Measurements from ENCODE around the gene MRPL1.

MRPL1 gene

DNA sequence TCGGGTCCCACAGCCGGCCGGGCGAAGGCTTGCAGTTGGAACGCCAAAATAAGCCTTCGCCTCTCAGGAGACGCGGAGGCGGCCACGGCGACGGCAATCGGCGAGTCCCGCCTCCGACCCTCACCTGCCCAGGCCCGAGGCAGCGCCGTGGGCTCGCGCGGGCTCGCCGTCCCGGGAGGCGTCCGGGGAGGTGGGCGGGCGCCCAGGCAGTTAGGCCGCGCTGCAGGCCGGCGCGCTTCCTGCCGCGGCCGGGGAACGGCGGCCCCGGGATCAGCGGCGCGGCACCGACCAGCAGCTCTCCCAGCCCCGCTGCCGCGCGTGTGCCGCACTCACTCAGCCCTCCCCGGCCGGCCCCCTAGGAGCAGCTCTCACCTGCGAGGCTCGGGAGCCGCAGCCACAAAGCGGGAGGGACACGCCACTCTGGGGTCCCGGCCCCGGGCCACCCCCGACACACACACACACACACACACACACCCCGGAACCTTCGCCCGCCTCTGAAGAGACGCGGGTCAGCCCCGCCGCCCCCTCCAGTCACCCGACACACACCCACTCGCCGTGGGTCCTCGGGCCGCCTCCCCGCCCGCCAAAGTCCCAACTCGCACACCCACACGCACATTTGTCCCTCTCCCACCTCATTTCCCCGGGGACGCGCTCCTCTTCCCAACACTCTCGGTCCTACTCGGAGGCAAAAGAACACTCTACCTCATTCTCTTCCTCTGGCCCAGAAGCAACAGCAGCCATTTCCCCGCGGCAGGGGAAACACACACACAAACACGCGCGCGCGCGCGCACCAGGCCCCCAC, 43.8 kb upstream of the MRPL1 start, which contains the start of gene CNOT6L (continued):
- peak; percentile 13; the same call in 1 of the 2 replicates for TF ChIP-seq GLI4 (tag by site-specific recombination; IDR thresholded peaks at IDR 0.05)
- TF ChIP-seq, protein P1, sequence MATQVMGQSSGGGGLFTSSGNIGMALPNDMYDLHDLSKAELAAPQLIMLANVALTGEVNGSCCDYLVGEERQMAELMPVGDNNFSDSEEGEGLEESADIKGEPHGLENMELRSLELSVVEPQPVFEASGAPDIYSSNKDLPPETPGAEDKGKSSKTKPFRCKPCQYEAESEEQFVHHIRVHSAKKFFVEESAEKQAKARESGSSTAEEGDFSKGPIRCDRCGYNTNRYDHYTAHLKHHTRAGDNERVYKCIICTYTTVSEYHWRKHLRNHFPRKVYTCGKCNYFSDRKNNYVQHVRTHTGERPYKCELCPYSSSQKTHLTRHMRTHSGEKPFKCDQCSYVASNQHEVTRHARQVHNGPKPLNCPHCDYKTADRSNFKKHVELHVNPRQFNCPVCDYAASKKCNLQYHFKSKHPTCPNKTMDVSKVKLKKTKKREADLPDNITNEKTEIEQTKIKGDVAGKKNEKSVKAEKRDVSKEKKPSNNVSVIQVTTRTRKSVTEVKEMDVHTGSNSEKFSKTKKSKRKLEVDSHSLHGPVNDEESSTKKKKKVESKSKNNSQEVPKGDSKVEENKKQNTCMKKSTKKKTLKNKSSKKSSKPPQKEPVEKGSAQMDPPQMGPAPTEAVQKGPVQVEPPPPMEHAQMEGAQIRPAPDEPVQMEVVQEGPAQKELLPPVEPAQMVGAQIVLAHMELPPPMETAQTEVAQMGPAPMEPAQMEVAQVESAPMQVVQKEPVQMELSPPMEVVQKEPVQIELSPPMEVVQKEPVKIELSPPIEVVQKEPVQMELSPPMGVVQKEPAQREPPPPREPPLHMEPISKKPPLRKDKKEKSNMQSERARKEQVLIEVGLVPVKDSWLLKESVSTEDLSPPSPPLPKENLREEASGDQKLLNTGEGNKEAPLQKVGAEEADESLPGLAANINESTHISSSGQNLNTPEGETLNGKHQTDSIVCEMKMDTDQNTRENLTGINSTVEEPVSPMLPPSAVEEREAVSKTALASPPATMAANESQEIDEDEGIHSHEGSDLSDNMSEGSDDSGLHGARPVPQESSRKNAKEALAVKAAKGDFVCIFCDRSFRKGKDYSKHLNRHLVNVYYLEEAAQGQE (tag by site-specific recombination; IDR thresholded peaks at IDR 0.05), result 0 out of 2 replicates have a peak, but pooled peaks have one; percentile 16
- peak; percentile 3; the same call in 1 of the 2 replicates for TF ChIP-seq CTCF (tag by site-specific recombination; IDR thresholded peaks at IDR 0.05)
- TF ChIP-seq ZNF777 (tag by site-specific recombination; IDR thresholded peaks at IDR 0.05; ENCODE audit: borderline replicate concordance), result peak; percentile 51; the same call in 1 of the 2 replicates
- TF ChIP-seq KLF9 (tag by site-specific recombination; IDR thresholded peaks at IDR 0.05; ENCODE audit: low read depth), result peak; percentile 78
- no peak for TF ChIP-seq BCL6B (tag by site-specific recombination; IDR thresholded peaks at IDR 0.05)
- TF ChIP-seq ZFHX2 (tag by site-specific recombination; conservative IDR thresholded peaks at IDR 0.05), result peak; percentile 98
- no peak for TF ChIP-seq BCL11A (tag by site-specific recombination; IDR thresholded peaks at IDR 0.05; ENCODE audit: low read depth)
- TF ChIP-seq ZNF423 (tag by site-specific recombination; IDR thresholded peaks at IDR 0.05), result no peak
- no peak for TF ChIP-seq ZNF16 (tag by site-specific recombination; IDR thresholded peaks at IDR 0.05; ENCODE audit: low read depth)
- peak; percentile 54; the same call in 1 of the 2 replicates for TF ChIP-seq ZEB2 (tag by site-specific recombination; IDR thresholded peaks at IDR 0.05)
- TF ChIP-seq ZSCAN16 (tag by site-specific recombination; IDR thresholded peaks at IDR 0.05), result no peak
- peak; percentile 48; the same call in 1 of the 2 replicates for TF ChIP-seq ZFP69B (tag by site-specific recombination; IDR thresholded peaks at IDR 0.05)
- peak; percentile 67 for TF ChIP-seq ZNF76 (tag by site-specific recombination; IDR thresholded peaks at IDR 0.05; ENCODE audit: borderline replicate concordance, low read depth)
- no peak for TF ChIP-seq ATF2 (tag by site-specific recombination; IDR thresholded peaks at IDR 0.05; ENCODE audit: low read depth)
- no peak for TF ChIP-seq ZNF157 (tag by site-specific recombination; IDR thresholded peaks at IDR 0.05)
- TF ChIP-seq ZNF311 (tag by site-specific recombination; IDR thresholded peaks at IDR 0.05; ENCODE audit: borderline replicate concordance), result no peak
- 0 out of 2 replicates have a peak, but pooled peaks have one; percentile 12 for TF ChIP-seq ZNF629 (tag by site-specific recombination; IDR thresholded peaks at IDR 0.05)
- TF ChIP-seq ZNF202 (tag by site-specific recombination; IDR thresholded peaks at IDR 0.05; ENCODE audit: borderline replicate concordance), result no peak
- peak; percentile 97 for TF ChIP-seq EGR2 (tag by site-specific recombination; IDR thresholded peaks at IDR 0.05; ENCODE audit: low read depth)
- no peak for TF ChIP-seq KLF1 (tag by site-specific recombination; IDR thresholded peaks at IDR 0.05)
- TF ChIP-seq BCL11B (tag by site-specific recombination; IDR thresholded peaks at IDR 0.05; ENCODE audit: low read depth), result 0 out of 2 replicates have a peak, but pooled peaks have one; percentile 30
- peak; percentile 15; the same call in 1 of the 2 replicates for TF ChIP-seq ZNF600 (tag by site-specific recombination; IDR thresholded peaks at IDR 0.05)
- 0 out of 2 replicates have a peak, but pooled peaks have one; percentile 38 for TF ChIP-seq ZNF785 (tag by site-specific recombination; IDR thresholded peaks at IDR 0.05)
- no peak for TF ChIP-seq TRIM28 (IDR thresholded peaks at IDR 0.05; ENCODE audit: borderline replicate concordance, low read length)
- peak; percentile 23; the same call in 1 of the 2 replicates for TF ChIP-seq ZBTB20 (tag by site-specific recombination; IDR thresholded peaks at IDR 0.05)
- TF ChIP-seq SP7 (tag by site-specific recombination; IDR thresholded peaks at IDR 0.05), result 0 out of 2 replicates have a peak, but pooled peaks have one; percentile 24
- peak; percentile 83 for TF ChIP-seq KLF16 (tag by site-specific recombination; IDR thresholded peaks at IDR 0.05)
- no peak for TF ChIP-seq ZNF621 (tag by site-specific recombination; IDR thresholded peaks at IDR 0.05)
- TF ChIP-seq, protein P2, sequence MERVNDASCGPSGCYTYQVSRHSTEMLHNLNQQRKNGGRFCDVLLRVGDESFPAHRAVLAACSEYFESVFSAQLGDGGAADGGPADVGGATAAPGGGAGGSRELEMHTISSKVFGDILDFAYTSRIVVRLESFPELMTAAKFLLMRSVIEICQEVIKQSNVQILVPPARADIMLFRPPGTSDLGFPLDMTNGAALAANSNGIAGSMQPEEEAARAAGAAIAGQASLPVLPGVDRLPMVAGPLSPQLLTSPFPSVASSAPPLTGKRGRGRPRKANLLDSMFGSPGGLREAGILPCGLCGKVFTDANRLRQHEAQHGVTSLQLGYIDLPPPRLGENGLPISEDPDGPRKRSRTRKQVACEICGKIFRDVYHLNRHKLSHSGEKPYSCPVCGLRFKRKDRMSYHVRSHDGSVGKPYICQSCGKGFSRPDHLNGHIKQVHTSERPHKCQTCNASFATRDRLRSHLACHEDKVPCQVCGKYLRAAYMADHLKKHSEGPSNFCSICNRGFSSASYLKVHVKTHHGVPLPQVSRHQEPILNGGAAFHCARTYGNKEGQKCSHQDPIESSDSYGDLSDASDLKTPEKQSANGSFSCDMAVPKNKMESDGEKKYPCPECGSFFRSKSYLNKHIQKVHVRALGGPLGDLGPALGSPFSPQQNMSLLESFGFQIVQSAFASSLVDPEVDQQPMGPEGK (tag by site-specific recombination; IDR thresholded peaks at IDR 0.05), result peak; percentile 83
